IMR-90 (cell line): ENCODE measurements around the gene RAB31. TPM values are rescaled to one million over a fixed set of nuclear protein-coding genes. Genes with fewer than 3 reads are reported as not detected.
A peak's percentile ranks its signal among the peaks of the same experiment; 100 is the strongest.
"Not testable (repeated sequence)": the region's sequence is repeated elsewhere in the genome, so short reads cannot be mapped to it uniquely, and the experiment has no call there.

Experiments
- ATAC-seq: fragments of 200-7000 bp; cut with Tn5 transposase; 2 replicates; pipeline ENCODE4 v1.9.1; 2020; ENCODE audit warnings: low read depth, mild to moderate bottlenecking, moderate library complexity
- BruUV-seq: library from RNA; stranded (reverse); fragments of 400-500 nt; replicated peaks from 2 replicates; lab custom pipeline; 2021; lab: Mats Ljungman, UMichigan
- CTCF ChIA-PET: fragments of 300-600 bp; formaldehyde crosslinking; extraction: SDS; loops from one replicate; lab custom pipeline; 2021; ENCODE audit warnings: antibody characterized with exemption; lab: Yijun Ruan, JAX
- POLR2A ChIA-PET: fragments of 300-600 bp; sonication (Branson Sonifier 250); formaldehyde crosslinking; loops from one replicate; lab custom pipeline; 2022; ENCODE audit warnings: antibody characterized with exemption; ENCODE audit not compliant: unreplicated experiment; lab: Charles Lee
- DNase-seq: peaks from one replicate; pipeline ENCODE4 v3.0.0; 2013
- H2AFZ ChIP-seq: replicated peaks from 2 replicates; pipeline ENCODE3; 2013; ENCODE audit warnings: low read length, mild to moderate bottlenecking; ENCODE audit not compliant: poor library complexity
- H2AK5ac ChIP-seq: 2 replicates; pipeline ENCODE4 v1.6.1; 2013; ENCODE audit warnings: low read depth, low read length, inconsistent platforms
- H2AK9ac ChIP-seq: replicated peaks from 2 replicates; pipeline ENCODE3; 2013; ENCODE audit warnings: mild to moderate bottlenecking, low read depth, low read length, moderate library complexity; ENCODE audit not compliant: poor library complexity
- H2BK120ac ChIP-seq: 2 replicates; pipeline ENCODE4 v1.6.1; 2013; ENCODE audit warnings: low read depth, low read length, inconsistent platforms
- H2BK15ac ChIP-seq: 3 replicates; pipeline ENCODE4 v1.6.1; 2013; ENCODE audit warnings: low read depth, low read length, inconsistent platforms
- H2BK20ac ChIP-seq: 2 replicates; pipeline ENCODE4 v1.6.1; 2013; ENCODE audit warnings: low read depth, mild to moderate bottlenecking, inconsistent platforms, low read length, moderate library complexity
- H2BK5ac ChIP-seq: 2 replicates; pipeline ENCODE4 v1.6.1; 2013; ENCODE audit warnings: mild to moderate bottlenecking, low read depth, low read length, inconsistent platforms; ENCODE audit not compliant: poor library complexity, severe bottlenecking
- H3K14ac ChIP-seq: replicated peaks from 2 replicates; pipeline ENCODE4 v1.6.1; 2013; ENCODE audit warnings: low read depth, low read length, inconsistent platforms
- H3K18ac ChIP-seq: 2 replicates; pipeline ENCODE4 v1.6.1; 2013; ENCODE audit warnings: low read depth, low read length, control low read depth
- H3K23ac ChIP-seq: 2 replicates; pipeline ENCODE4 v1.6.1; 2013; ENCODE audit warnings: low read depth, low read length, inconsistent platforms
- H3K27ac ChIP-seq: 2 replicates; pipeline ENCODE4 v1.5.1; 2013; ENCODE audit warnings: mild to moderate bottlenecking, control low read depth, low read length; ENCODE audit not compliant: insufficient read depth
- H3K27me3 ChIP-seq: 2 replicates; pipeline ENCODE4 v1.6.1; 2013; ENCODE audit warnings: low read length; ENCODE audit not compliant: control insufficient read depth, insufficient read depth
- H3K36me3 ChIP-seq: 2 replicates; pipeline ENCODE4 v1.6.1; 2013; ENCODE audit warnings: low read length, mixed read lengths; ENCODE audit not compliant: control insufficient read depth, insufficient read depth
- H3K4ac ChIP-seq: 2 replicates; pipeline ENCODE4 v1.6.1; 2013; ENCODE audit warnings: low read depth, low read length, inconsistent platforms
- H3K4me1 ChIP-seq: 2 replicates; pipeline ENCODE4 v1.6.1; 2013; ENCODE audit warnings: low read length, mixed read lengths; ENCODE audit not compliant: control insufficient read depth, insufficient read depth
- H3K4me2 ChIP-seq: 2 replicates; pipeline ENCODE4 v1.6.1; 2013; ENCODE audit warnings: low read depth, mild to moderate bottlenecking, control low read depth, low read length, moderate library complexity
- H3K4me3 ChIP-seq: 2 replicates; pipeline ENCODE4 v1.5.1; 2013; ENCODE audit warnings: low read depth, mild to moderate bottlenecking, control low read depth, low read length, moderate library complexity; ENCODE audit not compliant: insufficient read depth
- H3K56ac ChIP-seq: 2 replicates; pipeline ENCODE4 v1.6.1; 2013; ENCODE audit warnings: low read length, inconsistent platforms; ENCODE audit not compliant: insufficient read depth; ENCODE audit errors: extremely low read depth
- H3K79me1 ChIP-seq, 2 experiments: 2 replicates each; pipeline ENCODE4 v1.6.1; 2013; ENCODE audit warnings: low read length in 2 of 2, inconsistent platforms in 1 of 2, low read depth in 1 of 2
- H3K9ac ChIP-seq: 2 replicates; pipeline ENCODE4 v1.6.1; 2013; ENCODE audit warnings: low read depth, low read length, control low read depth
- H3K9me1 ChIP-seq: 2 replicates; pipeline ENCODE4 v1.6.1; 2013; ENCODE audit warnings: low read length, inconsistent platforms; ENCODE audit not compliant: insufficient read depth
- H3K9me3 ChIP-seq: 2 replicates; pipeline ENCODE4 v1.6.1; 2013; ENCODE audit warnings: low read length; ENCODE audit not compliant: control insufficient read depth, insufficient read depth
- H4K20me1 ChIP-seq: 2 replicates; pipeline ENCODE4 v1.6.1; 2013; ENCODE audit warnings: low read length, inconsistent platforms; ENCODE audit not compliant: insufficient read depth
- H4K5ac ChIP-seq: 2 replicates; pipeline ENCODE4 v1.6.1; 2013; ENCODE audit warnings: mild to moderate bottlenecking, low read depth, low read length, control low read depth
- H4K8ac ChIP-seq, 2 experiments: 2 replicates each; pipeline ENCODE4 v1.6.1; 2013; ENCODE audit warnings: low read depth in 2 of 2, low read length in 2 of 2, control low read depth in 1 of 2, inconsistent platforms in 1 of 2
- H4K91ac ChIP-seq: 2 replicates; pipeline ENCODE4 v1.6.1; 2013; ENCODE audit warnings: low read depth, low read length, inconsistent platforms; ENCODE audit not compliant: insufficient read depth
- BHLHE40 ChIP-seq: fragments of 150-350 bp; IDR thresholded peaks from 2 replicates; pipeline ENCODE4 v1.6.1; 2016; ENCODE audit warnings: mild to moderate bottlenecking, low read depth, low read length
- CEBPB ChIP-seq: IDR thresholded peaks from 2 replicates; pipeline ENCODE4 v1.6.1; 2012; ENCODE audit warnings: low read depth, low read length, improper control_type of control experiment
- SMC3 ChIP-seq: fragments of 150-350 bp; IDR thresholded peaks from 2 replicates; pipeline ENCODE4 v1.6.1; 2016; ENCODE audit warnings: low read depth, mild to moderate bottlenecking, antibody characterized with exemption, low read length, moderate library complexity
- WGBS, 2 experiments: methylation state at CpG; one replicate each; pipeline versions ENCODE4 v1.1.5 to v1.1.7; 2013; ENCODE audit warnings: missing lambda C conversion rate in 2 of 2; ENCODE audit not compliant: insufficient read length in 1 of 2; ENCODE audit errors: extremely low coverage in 2 of 2; 5-methylcytosine and 5-hydroxymethylcytosine counted together
- dilution Hi-C: fragments of 300-500 bp; cut with HindIII; formaldehyde crosslinking; loops from one replicate; pipeline ENCODE4 v1.14.3; 2018; ENCODE audit warnings: low sequenced_read_pairs; ENCODE audit not compliant: unreplicated experiment
- in situ Hi-C: fragments of 300-500 bp; cut with MboI; formaldehyde crosslinking; loops from 3 replicates; pipeline ENCODE4 v1.14.3; 2019; ENCODE audit warnings: low sequenced_read_pairs, inconsistent platforms, mixed read lengths
- intact Hi-C: fragments of 100-400 bp; cut with micrococcal nuclease; formaldehyde crosslinking; loops from 2 replicates; pipeline ENCODE4 v1.10.0; 2022
- polyA plus RNA-seq, 3 experiments: library from polyadenylated mRNA; depleted of rRNA; stranded (reverse); fragments of >200 nt; gene quantifications; 2 replicates each; pipeline ENCODE4 v1.2.3, GENCODE V29; 2012; ENCODE audit warnings: low replicate concordance in 1 of 3
- total RNA-seq: library from RNA; depleted of rRNA; stranded (reverse); fragments of >200 nt; gene quantifications from 2 replicates; pipeline ENCODE4 v1.2.3, GENCODE V29; 2012

Gene RAB31
- total and polyA plus RNA-seq, 2 of the 4 experiments (the other 2 are of a cell fraction): 13.8 to 26.9 TPM

DNA sequence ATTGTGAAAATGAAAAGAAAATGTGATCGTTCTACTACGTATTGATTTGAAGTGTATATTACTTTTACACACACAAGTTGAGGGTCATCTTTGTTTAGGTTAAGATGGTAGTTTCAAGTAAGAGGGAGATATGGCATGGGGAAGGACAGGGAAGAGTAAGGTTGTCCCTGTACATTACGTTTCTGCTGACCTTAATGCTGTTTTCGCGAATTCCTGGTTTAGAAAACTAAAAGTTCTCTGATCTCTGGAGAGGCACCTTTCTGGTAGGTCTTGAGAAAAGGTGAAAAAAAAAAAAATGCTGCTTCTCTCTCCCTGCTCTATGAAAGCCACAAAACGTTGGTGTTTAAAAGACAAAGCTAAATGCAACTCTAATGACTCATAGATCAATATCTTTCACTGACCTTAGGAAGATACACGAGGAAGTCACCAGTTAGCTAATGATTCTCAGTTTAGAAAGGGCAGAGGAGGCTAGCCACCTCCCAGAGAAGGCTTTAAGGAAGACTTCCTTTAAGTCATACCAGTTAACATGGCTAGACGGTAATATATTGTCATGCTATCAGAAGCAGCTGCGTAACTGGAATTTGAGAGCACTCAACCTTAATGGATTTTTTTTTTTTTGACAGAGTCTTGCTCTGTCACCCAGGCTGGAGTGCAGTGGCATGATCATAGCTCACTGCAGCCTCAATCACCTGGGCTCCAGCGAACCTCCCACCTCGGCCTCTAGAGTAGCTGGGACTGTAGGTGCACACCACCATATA, 190.9 kb downstream of the RAB31 start:
- H2AK5ac ChIP-seq: no peak overlapping the region
- DNase-seq (peak; percentile 37), ATAC-seq (no peak)
- dilution Hi-C loops (no loop called here), intact Hi-C loops (no loop called here), in situ Hi-C loops (no loop called here)
- peak overlapping the region; percentile 1; the same call in 1 of the 2 replicates for H3K14ac ChIP-seq
- no peaks in the 10 kb centered on the region for H3K9me3 ChIP-seq
- WGBS, 2 experiments: no CpG with 5 or more reads among the region's 11 CpGs
- H3K9me1 ChIP-seq: no peaks in the 10 kb centered on the region; the same call in none of the 2 replicates
- no peak overlapping the region for H4K5ac ChIP-seq
- no TSS peak for BruUV-seq
- no peaks in the 10 kb centered on the region for H3K4me1 ChIP-seq
- peak overlapping the region; percentile 82 for H3K23ac ChIP-seq
- H3K4ac ChIP-seq: no peak overlapping the region
- H3K79me1 ChIP-seq: no peaks in the 10 kb centered on the region
- H2BK15ac ChIP-seq: no peak overlapping the region
- H3K56ac ChIP-seq: no peak overlapping the region
- H4K91ac ChIP-seq: no peak overlapping the region
- no peaks in the 10 kb centered on the region for H4K20me1 ChIP-seq
- no peak overlapping the region for H3K4me2 ChIP-seq
- no peak overlapping the region for H2BK120ac ChIP-seq
- no peak overlapping the region for H3K27ac ChIP-seq
- POLR2A ChIA-PET: interaction anchor here (0.5 kb wide), 1 partner anchor 993 kb away, joined by 3 read pairs; no protein-coding TSS in a partner anchor
- CTCF ChIA-PET: interaction anchor here (0.8 kb wide), 1 partner anchor 41 kb away, joined by 3 read pairs; no protein-coding TSS in a partner anchor
- no peak overlapping the region for H3K18ac ChIP-seq
- no peak overlapping the region for H2BK20ac ChIP-seq
- no peaks in the 10 kb centered on the region for H3K27me3 ChIP-seq
- no peak overlapping the region for H2AK9ac ChIP-seq
- no peak overlapping the region for H2BK5ac ChIP-seq
- no peaks in the 10 kb centered on the region for H3K36me3 ChIP-seq
- H3K4me3 ChIP-seq: no peak overlapping the region
- H3K9ac ChIP-seq: no peak overlapping the region
- no peak overlapping the region for H2AFZ ChIP-seq
- H4K8ac ChIP-seq: no peak overlapping the region
- TF ChIP-seq CEBPB: no peak
- no peak for TF ChIP-seq BHLHE40
- no peak for TF ChIP-seq SMC3

DNA sequence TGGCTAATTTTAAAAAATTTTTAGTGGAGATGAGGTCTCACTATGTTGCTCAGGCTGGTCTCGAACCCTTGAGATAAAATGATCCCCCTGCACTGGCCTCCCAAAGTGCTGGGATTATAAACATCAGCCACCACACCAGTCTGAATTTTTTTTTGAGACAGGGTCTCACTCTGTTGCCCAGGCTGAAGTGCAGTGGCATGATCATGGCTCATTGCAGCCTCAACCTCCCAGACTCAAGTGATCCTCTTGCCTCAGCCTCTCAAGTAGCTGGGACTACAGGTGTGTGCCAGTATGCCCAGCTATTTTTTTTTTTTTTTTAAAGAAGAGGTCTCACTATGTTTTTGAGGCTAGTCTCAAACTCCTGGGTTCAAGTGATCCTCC, 191.4 kb downstream of the RAB31 start:
- H4K5ac ChIP-seq, H3K9me1 ChIP-seq, H4K8ac ChIP-seq, ATAC-seq, H2AFZ ChIP-seq, BruUV-seq, in situ Hi-C loops, H2AK9ac ChIP-seq, dilution Hi-C loops, H4K20me1 ChIP-seq, H2BK15ac ChIP-seq, H3K9me3 ChIP-seq, H2BK20ac ChIP-seq, DNase-seq, H3K4me3 ChIP-seq, intact Hi-C loops, H3K18ac ChIP-seq, H3K27ac ChIP-seq, H3K4me2 ChIP-seq, H3K79me1 ChIP-seq, H2BK120ac ChIP-seq, H2BK5ac ChIP-seq, H3K36me3 ChIP-seq, H3K56ac ChIP-seq, H3K4me1 ChIP-seq, H3K23ac ChIP-seq, H4K91ac ChIP-seq, H3K9ac ChIP-seq, H3K14ac ChIP-seq, H3K27me3 ChIP-seq, H3K4ac ChIP-seq, H2AK5ac ChIP-seq: not testable (repeated sequence)
- ChIA-PET POLR2A (interaction anchor here (0.5 kb wide), 1 partner anchor 993 kb away, joined by 3 read pairs; no protein-coding TSS in a partner anchor), CTCF (interaction anchor here (0.8 kb wide), 1 partner anchor 41 kb away, joined by 3 read pairs; no protein-coding TSS in a partner anchor)
- no CpG with 5 or more reads among the region's 1 CpG for WGBS, 2 experiments
